Neural cell (in vitro differentiated cells): Measurements from ENCODE around the gene MKRN1. TPM values are rescaled to one million over a fixed set of nuclear protein-coding genes. Genes with fewer than 3 reads are reported as not detected.

Experiments used
- H2AFZ ChIP-seq: fragments of 200-600, 300-800 bp; sonication (generic), shearing (Covaris generic); 2 replicates; pipeline ENCODE4 v1.6.0; 2014; ENCODE audit warnings: low read depth, mild to moderate bottlenecking, antibody characterized with exemption, low read length, moderate library complexity
- H3F3A ChIP-seq: fragments of 200-600 bp; shearing (Covaris generic); 2 replicates; pipeline ENCODE4 v1.6.1; 2016; ENCODE audit warnings: mild to moderate bottlenecking, moderate library complexity, mixed read lengths, antibody characterized with exemption, low read length; ENCODE audit not compliant: insufficient read depth, poor library complexity, severe bottlenecking
- H3K27ac ChIP-seq: fragments of 200-600, 300-800 bp; sonication (generic), shearing (Covaris generic); 2 replicates; pipeline ENCODE4 v1.5.1; 2014; ENCODE audit warnings: mild to moderate bottlenecking, low read length, moderate library complexity
- H3K27me3 ChIP-seq: fragments of 300-800, 200-600 bp; sonication (generic), shearing (Covaris generic); 2 replicates; pipeline ENCODE4 v1.6.0; 2014; ENCODE audit warnings: mild to moderate bottlenecking, low read depth, low read length, moderate library complexity; ENCODE audit not compliant: insufficient read depth
- H3K36me3 ChIP-seq: fragments of 300-800, 200-600 bp; sonication (generic), shearing (Covaris generic); 2 replicates; pipeline ENCODE4 v1.5.1; 2014; ENCODE audit warnings: mild to moderate bottlenecking, antibody characterized with exemption, low read length, moderate library complexity; ENCODE audit not compliant: insufficient read depth
- H3K4me2 ChIP-seq: fragments of 300-800, 200-600 bp; sonication (generic), shearing (Covaris generic); 2 replicates; pipeline ENCODE4 v1.6.0; 2014; ENCODE audit warnings: mild to moderate bottlenecking, low read length
- H3K4me3 ChIP-seq: fragments of 300-800, 200-600 bp; sonication (generic), shearing (Covaris generic); 2 replicates; pipeline ENCODE4 v1.5.1; 2014; ENCODE audit warnings: mild to moderate bottlenecking, low read length, moderate library complexity
- H3K79me2 ChIP-seq: fragments of 200-600 bp; shearing (Covaris generic); replicated peaks from 2 replicates; pipeline ENCODE4 v1.6.0; 2014; ENCODE audit warnings: mild to moderate bottlenecking, low read length, moderate library complexity; ENCODE audit not compliant: insufficient read depth
- H3K9ac ChIP-seq: fragments of 300-800, 200-600 bp; sonication (generic), shearing (Covaris generic); 2 replicates; pipeline ENCODE4 v1.6.1; 2016; ENCODE audit warnings: mild to moderate bottlenecking, low read length, mixed read lengths
- H3K9me2 ChIP-seq: fragments of 200-600 bp; shearing (Covaris generic); 2 replicates; pipeline ENCODE4 v1.6.1; 2016; ENCODE audit warnings: mild to moderate bottlenecking, low read length, mixed read lengths; ENCODE audit not compliant: insufficient read depth
- H3K9me3 ChIP-seq: fragments of 200-600, 300-800 bp; sonication (generic), shearing (Covaris generic); 2 replicates; pipeline ENCODE4 v1.6.1; 2016; ENCODE audit warnings: mild to moderate bottlenecking, mixed run types, low read length, moderate library complexity, mixed read lengths
- H4K20me1 ChIP-seq: fragments of 200-600 bp; shearing (Covaris generic); 2 replicates; pipeline ENCODE4 v1.6.1; 2016; ENCODE audit warnings: mild to moderate bottlenecking, mixed run types; ENCODE audit not compliant: insufficient read depth
- CTCF ChIP-seq: fragments of 450-650 bp; IDR thresholded peaks from 2 replicates; pipeline ENCODE4 v1.5.1; 2014; ENCODE audit warnings: antibody characterized with exemption, mild to moderate bottlenecking, moderate library complexity; ENCODE audit not compliant: poor library complexity, severe bottlenecking
- EP300 ChIP-seq: fragments of 450-650 bp; conservative IDR thresholded peaks from 2 replicates; pipeline ENCODE4 v1.6.1; 2014; ENCODE audit warnings: antibody characterized with exemption, mild to moderate bottlenecking, moderate library complexity; ENCODE audit not compliant: poor library complexity, severe bottlenecking
- EZH2 ChIP-seq: fragments of 200-600, 300-800 bp; shearing (Covaris generic), sonication (generic); IDR thresholded peaks from 2 replicates; pipeline ENCODE4 v1.6.1; 2014; ENCODE audit warnings: antibody characterized with exemption, low read length, borderline replicate concordance, mild to moderate bottlenecking; ENCODE audit not compliant: insufficient read depth, poor library complexity, severe bottlenecking
- MXI1 ChIP-seq: fragments of 450-650 bp; conservative IDR thresholded peaks from 2 replicates; pipeline ENCODE4 v1.6.1; 2014; ENCODE audit warnings: antibody characterized with exemption, mild to moderate bottlenecking; ENCODE audit not compliant: poor library complexity, severe bottlenecking
- POLR2AphosphoS5 ChIP-seq: IDR thresholded peaks from 2 replicates; pipeline ENCODE4 v1.6.1; 2012
- RAD21 ChIP-seq: fragments of 450-650 bp; conservative IDR thresholded peaks from 2 replicates; pipeline ENCODE4 v1.6.1; 2014; ENCODE audit warnings: antibody characterized with exemption, mild to moderate bottlenecking, moderate library complexity
- REST ChIP-seq: IDR thresholded peaks from 2 replicates; pipeline ENCODE4 v1.6.1; 2012; ENCODE audit warnings: borderline replicate concordance
- SMC3 ChIP-seq: fragments of 450-650 bp; conservative IDR thresholded peaks from 2 replicates; pipeline ENCODE4 v1.6.1; 2014; ENCODE audit warnings: antibody characterized with exemption, mild to moderate bottlenecking, moderate library complexity; ENCODE audit not compliant: poor library complexity
- TAF1 ChIP-seq: IDR thresholded peaks from 2 replicates; pipeline ENCODE4 v1.6.1; 2012; ENCODE audit warnings: low read depth
- polyA plus RNA-seq: library from polyadenylated mRNA; depleted of rRNA; stranded (reverse); fragments of >200 nt; gene quantifications from 2 replicates; pipeline ENCODE4 v1.2.3, GENCODE V29; 2014

MKRN1 gene
- polyA plus RNA-seq, 1 donor from 2014 or later: 251 TPM

GRCh38 chr7:140526214-140526613, 46.9 kb upstream of the MKRN1 start:
- Histone ChIP-seq H3K4me2 (no peak overlapping the region), H3K36me3 (no peaks in the 10 kb centered on the region), H3K9me3 (no peaks in the 10 kb centered on the region), H3K9me2 (no peaks in the 10 kb centered on the region), H3K27ac (no peak overlapping the region), H2AFZ (no peak overlapping the region), H3K79me2 (no peaks in the 10 kb centered on the region), H3K27me3 (no peaks in the 10 kb centered on the region), H3K4me3 (no peak overlapping the region), H4K20me1 (no peaks in the 10 kb centered on the region), H3K9ac (no peak overlapping the region), H3F3A (no peaks in the 10 kb centered on the region)
- TF ChIP-seq EZH2 (no peak), EP300 (no peak)

GRCh38 chr7:140525743-140526142, 46.4 kb upstream of the MKRN1 start:
- Histone ChIP-seq H3K4me2 (no peak overlapping the region), H3K4me3 (no peak overlapping the region), H3K9me2 (no peaks in the 10 kb centered on the region), H3K9me3 (no peaks in the 10 kb centered on the region), H3K36me3 (no peaks in the 10 kb centered on the region), H3K27ac (no peak overlapping the region), H3K9ac (no peak overlapping the region), H3K27me3 (no peaks in the 10 kb centered on the region), H3F3A (no peaks in the 10 kb centered on the region), H3K79me2 (no peaks in the 10 kb centered on the region), H4K20me1 (no peaks in the 10 kb centered on the region), H2AFZ (no peak overlapping the region)
- TF ChIP-seq CTCF (no peak), EZH2 (no peak), TAF1 (no peak), REST (no peak), POLR2AphosphoS5 (no peak), MXI1 (no peak), SMC3 (no peak), EP300 (no peak), RAD21 (no peak)

- Histone ChIP-seq H3K27ac (no peak overlapping the region), H3K4me2 (no peak overlapping the region), H3K4me3 (no peak overlapping the region), H3K36me3 (no peaks in the 10 kb centered on the region), H4K20me1 (no peaks in the 10 kb centered on the region), H3K27me3 (no peaks in the 10 kb centered on the region), H3K9ac (no peak overlapping the region), H3F3A (no peaks in the 10 kb centered on the region), H3K9me2 (no peaks in the 10 kb centered on the region), H2AFZ (no peak overlapping the region), H3K9me3 (no peaks in the 10 kb centered on the region), H3K79me2 (no peaks in the 10 kb centered on the region)
- TF ChIP-seq EZH2 (no peak), MXI1 (no peak), REST (no peak), SMC3 (no peak), TAF1 (no peak), CTCF (no peak), POLR2AphosphoS5 (no peak), RAD21 (no peak), EP300 (no peak)
These were observed 42.1 kb upstream of the MKRN1 start for GRCh38 chr7:140521421-140521820.
